Peyer's patch (tissue), 4 donors: ENCODE results near the gene BST1.
"Not testable (repeated sequence)": the region's sequence is repeated elsewhere in the genome, so short reads cannot be mapped to it uniquely, and the experiment has no call there.

Experiments
- POLR2A ChIP-seq, 2 donors: fragments of 450-650 bp; IDR thresholded peaks; one replicate each; pipeline ENCODE4 v1.5.1; 2017; ENCODE audit warnings: antibody characterized with exemption in 2 of 2, mild to moderate bottlenecking in 2 of 2, moderate library complexity in 2 of 2
- TF ChIP-seq, protein P1 (sequence below), 6 experiments: fragments of 450-650 bp in 4 of 6; fragments of 200-600 bp in 2 of 6; sonication (generic) in 1 of 6; IDR thresholded peaks; one replicate each; pipeline ENCODE4 v1.5.1; 2017 to 2019; ENCODE audit warnings: antibody characterized with exemption in 6 of 6, mild to moderate bottlenecking in 3 of 6, moderate library complexity in 1 of 6

DNA sequence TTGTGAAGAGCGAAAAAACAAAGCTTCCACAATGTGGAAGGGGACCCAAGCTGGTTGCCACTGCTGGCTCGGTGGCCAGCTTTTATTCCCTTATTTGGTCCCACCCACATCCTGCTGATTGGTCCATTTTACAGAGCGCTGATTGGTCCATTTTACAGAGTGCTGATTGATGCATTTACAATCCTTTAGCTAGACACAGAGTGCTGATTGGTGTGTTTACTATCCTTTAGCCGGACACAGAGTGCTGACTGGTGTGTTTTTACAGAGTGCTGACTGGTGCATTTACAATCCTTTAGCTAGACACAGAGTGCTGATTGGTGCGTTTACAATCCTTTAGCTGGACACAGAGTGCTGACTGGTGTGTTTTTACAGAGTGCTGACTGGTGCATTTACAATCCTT is 30.2 kb downstream of the BST1 start:
- TF ChIP-seq, protein P1, sequence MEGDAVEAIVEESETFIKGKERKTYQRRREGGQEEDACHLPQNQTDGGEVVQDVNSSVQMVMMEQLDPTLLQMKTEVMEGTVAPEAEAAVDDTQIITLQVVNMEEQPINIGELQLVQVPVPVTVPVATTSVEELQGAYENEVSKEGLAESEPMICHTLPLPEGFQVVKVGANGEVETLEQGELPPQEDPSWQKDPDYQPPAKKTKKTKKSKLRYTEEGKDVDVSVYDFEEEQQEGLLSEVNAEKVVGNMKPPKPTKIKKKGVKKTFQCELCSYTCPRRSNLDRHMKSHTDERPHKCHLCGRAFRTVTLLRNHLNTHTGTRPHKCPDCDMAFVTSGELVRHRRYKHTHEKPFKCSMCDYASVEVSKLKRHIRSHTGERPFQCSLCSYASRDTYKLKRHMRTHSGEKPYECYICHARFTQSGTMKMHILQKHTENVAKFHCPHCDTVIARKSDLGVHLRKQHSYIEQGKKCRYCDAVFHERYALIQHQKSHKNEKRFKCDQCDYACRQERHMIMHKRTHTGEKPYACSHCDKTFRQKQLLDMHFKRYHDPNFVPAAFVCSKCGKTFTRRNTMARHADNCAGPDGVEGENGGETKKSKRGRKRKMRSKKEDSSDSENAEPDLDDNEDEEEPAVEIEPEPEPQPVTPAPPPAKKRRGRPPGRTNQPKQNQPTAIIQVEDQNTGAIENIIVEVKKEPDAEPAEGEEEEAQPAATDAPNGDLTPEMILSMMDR (IDR thresholded peaks at IDR 0.05), result not testable (repeated sequence)
- not testable (repeated sequence) for TF ChIP-seq POLR2A (IDR thresholded peaks at IDR 0.05)
